Gastrocnemius medialis (tissue), 4 donors: ENCODE data around the gene ACTR5.

Source experiments
- POLR2A ChIP-seq, 2 donors: fragments of 450-650 bp; IDR thresholded peaks; one replicate each; pipeline ENCODE4 v1.6.1; 2017; ENCODE audit warnings: antibody characterized with exemption in 2 of 2, mild to moderate bottlenecking in 2 of 2, moderate library complexity in 2 of 2
- TF ChIP-seq, protein P1 (sequence below), 5 experiments: fragments of 450-650 bp in 3 of 5; fragments of 200-600 bp in 2 of 5; sonication (generic) in 2 of 5; IDR thresholded peaks in 4 of 5; conservative IDR thresholded peaks in 1 of 5; 1 replicate in 4 of 5; 2 replicates in 1 of 5; pipeline ENCODE4 v1.5.1; 2016 to 2019; ENCODE audit warnings: antibody characterized with exemption in 5 of 5, mild to moderate bottlenecking in 3 of 5, moderate library complexity in 3 of 5

DNA sequence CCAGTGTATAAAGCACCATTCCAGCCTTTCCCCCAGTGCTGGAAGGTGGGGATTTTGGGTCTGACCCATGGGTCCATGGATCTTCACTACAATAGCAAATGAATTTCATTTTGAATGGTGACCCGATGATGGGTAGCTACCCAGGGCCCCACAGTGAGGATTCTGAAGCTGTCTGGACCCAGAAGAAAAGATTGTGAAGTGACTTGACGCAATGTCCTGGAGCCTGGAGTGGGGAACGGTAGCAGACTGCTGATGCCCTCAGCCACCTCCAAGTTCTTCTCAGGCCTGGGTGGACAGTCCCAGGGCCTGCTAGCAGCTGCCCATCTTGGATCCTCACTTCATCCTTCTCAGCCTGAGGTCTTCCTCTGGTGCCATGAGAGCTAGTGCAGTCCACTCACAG is 47.3 kb upstream of the ACTR5 start:
- TF ChIP-seq, protein P1, sequence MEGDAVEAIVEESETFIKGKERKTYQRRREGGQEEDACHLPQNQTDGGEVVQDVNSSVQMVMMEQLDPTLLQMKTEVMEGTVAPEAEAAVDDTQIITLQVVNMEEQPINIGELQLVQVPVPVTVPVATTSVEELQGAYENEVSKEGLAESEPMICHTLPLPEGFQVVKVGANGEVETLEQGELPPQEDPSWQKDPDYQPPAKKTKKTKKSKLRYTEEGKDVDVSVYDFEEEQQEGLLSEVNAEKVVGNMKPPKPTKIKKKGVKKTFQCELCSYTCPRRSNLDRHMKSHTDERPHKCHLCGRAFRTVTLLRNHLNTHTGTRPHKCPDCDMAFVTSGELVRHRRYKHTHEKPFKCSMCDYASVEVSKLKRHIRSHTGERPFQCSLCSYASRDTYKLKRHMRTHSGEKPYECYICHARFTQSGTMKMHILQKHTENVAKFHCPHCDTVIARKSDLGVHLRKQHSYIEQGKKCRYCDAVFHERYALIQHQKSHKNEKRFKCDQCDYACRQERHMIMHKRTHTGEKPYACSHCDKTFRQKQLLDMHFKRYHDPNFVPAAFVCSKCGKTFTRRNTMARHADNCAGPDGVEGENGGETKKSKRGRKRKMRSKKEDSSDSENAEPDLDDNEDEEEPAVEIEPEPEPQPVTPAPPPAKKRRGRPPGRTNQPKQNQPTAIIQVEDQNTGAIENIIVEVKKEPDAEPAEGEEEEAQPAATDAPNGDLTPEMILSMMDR (IDR thresholded peaks at IDR 0.05 in 4 of 5, conservative IDR thresholded peaks at IDR 0.05 in 1 of 5) = no peak
- no peak for TF ChIP-seq POLR2A (IDR thresholded peaks at IDR 0.05)
